CD4-positive, CD25-positive, alpha-beta regulatory T cell (primary cell): ENCODE measurements around the gene DDX17. TPM values are rescaled to one million over a fixed set of nuclear protein-coding genes. Genes with fewer than 3 reads are reported as not detected.

Experiments
- ATAC-seq, 2 donors: fragments of 150-1000 bp; cut with Tn5 transposase; one replicate each; pipeline ENCODE4 v1.10.0; 2021; ENCODE audit warnings: low read depth in 2 of 2, moderate number of reproducible peaks in 2 of 2, moderate library complexity in 1 of 2
- DNase-seq, 3 donors: peaks; one replicate each; pipeline versions ENCODE4 v3.0.0 to v3.0.0-alpha.2; 2012 to 2022; ENCODE audit warnings: mixed read lengths in 1 of 3
- H3K27ac ChIP-seq: one replicate; pipeline ENCODE4 v1.7.0; 2013; ENCODE audit warnings: mild to moderate bottlenecking, low read length; ENCODE audit not compliant: insufficient read depth, poor library complexity, severe bottlenecking
- H3K27me3 ChIP-seq: one replicate; pipeline ENCODE4 v1.7.0; 2013; ENCODE audit warnings: low read length; ENCODE audit not compliant: control insufficient read depth, insufficient read depth
- H3K36me3 ChIP-seq: one replicate; pipeline ENCODE4 v1.7.0; 2013; ENCODE audit warnings: mild to moderate bottlenecking, low read length, moderate library complexity; ENCODE audit not compliant: control insufficient read depth, insufficient read depth
- H3K4me1 ChIP-seq: 2 replicates; pipeline ENCODE4 v1.7.0; 2013; ENCODE audit warnings: mild to moderate bottlenecking, low read length; ENCODE audit not compliant: insufficient read depth, control insufficient read depth, poor library complexity, severe bottlenecking
- H3K4me3 ChIP-seq: one replicate; pipeline ENCODE4 v1.7.0; 2013; ENCODE audit warnings: low read depth, mild to moderate bottlenecking, low read length, moderate library complexity
- H3K9me3 ChIP-seq, 2 experiments: 1 replicate in 1 of 2; 2 replicates in 1 of 2; pipeline ENCODE4 v1.7.0; 2013; ENCODE audit warnings: low read length in 2 of 2, mild to moderate bottlenecking in 1 of 2, moderate library complexity in 1 of 2; ENCODE audit not compliant: control insufficient read depth in 2 of 2
- H3K27ac Mint-ChIP-seq, 3 donors: one replicate each; pipeline ENCODE4 v1.8.0; 2020 to 2022; ENCODE audit warnings: mild to moderate bottlenecking in 3 of 3, mixed read lengths in 3 of 3, moderate library complexity in 2 of 3
- H3K27me3 Mint-ChIP-seq: one replicate; pipeline ENCODE4 v1.8.0; 2022; ENCODE audit warnings: mild to moderate bottlenecking, mixed read lengths
- H3K36me3 Mint-ChIP-seq: one replicate; pipeline ENCODE4 v1.8.0; 2020; ENCODE audit warnings: mixed read lengths
- H3K4me1 Mint-ChIP-seq, 4 donors: one replicate each; pipeline ENCODE4 v1.8.0; 2020 to 2022; ENCODE audit warnings: mixed read lengths in 4 of 4, mild to moderate bottlenecking in 1 of 4
- H3K4me3 Mint-ChIP-seq, 4 donors: one replicate each; pipeline ENCODE4 v1.8.0; 2020 to 2022; ENCODE audit warnings: mild to moderate bottlenecking in 4 of 4, mixed read lengths in 4 of 4, moderate library complexity in 3 of 4
- H3K9me3 Mint-ChIP-seq, 7 donors: one replicate each; pipeline ENCODE4 v1.8.0; 2020 to 2022; ENCODE audit warnings: mixed read lengths in 7 of 7, mild to moderate bottlenecking in 3 of 7, moderate library complexity in 2 of 7
- polyA plus RNA-seq, 4 donors: library from polyadenylated mRNA; unstranded; fragments of 300-500 nt; fragmentation: Illumina TruSeq; gene quantifications; one replicate each; pipeline ENCODE4 v1.2.3, GENCODE V29; 2021
- total RNA-seq: library from RNA; stranded (reverse); gene quantifications from one replicate; pipeline ENCODE4 v1.2.3, GENCODE V29; 2022

Gene DDX17
- total and polyA plus RNA-seq, 5 donors from 2014 or later: 36.5 to 658 (median 44.4) TPM

DNA sequence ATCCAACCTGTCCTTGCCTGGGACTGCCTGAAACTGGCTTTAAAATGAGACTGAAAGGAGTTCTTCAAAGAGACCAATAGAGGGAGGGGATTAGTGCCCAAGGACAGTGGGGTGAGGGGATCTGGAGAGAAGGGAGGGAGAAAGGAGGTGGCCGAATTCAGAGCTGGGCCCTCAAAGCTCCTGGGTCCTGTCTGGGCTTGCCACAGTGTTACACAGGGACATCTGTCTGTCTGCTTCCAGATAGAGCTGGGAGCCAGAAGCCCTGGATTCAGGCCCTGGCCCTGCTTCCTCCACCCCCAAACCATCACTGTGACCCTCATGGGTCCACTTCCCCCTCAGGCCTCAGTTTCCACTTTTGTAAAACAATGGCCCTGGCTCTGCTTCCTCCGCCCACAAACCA is 54.7 kb downstream of the DDX17 start:
- Mint-ChIP-seq H3K9me3 (peaks cover 0 to 2% (median 0%) of the 10 kb centered on the region in 7 donors), H3K27ac (no peak overlapping the region), H3K4me1 (peaks cover 0 to 9% (median 3%) of the 10 kb centered on the region in 4 donors), H3K4me3 (no peak overlapping the region), H3K36me3 (no peaks in the 10 kb centered on the region), H3K27me3 (peaks cover 42% of the 10 kb centered on the region)
- no peaks in the 10 kb centered on the region for H3K9me3 ChIP-seq
- no peaks in the 10 kb centered on the region for H3K36me3 ChIP-seq
- no peak for DNase-seq
- H3K27me3 ChIP-seq: peaks cover 6% of the 10 kb centered on the region
- no peak for ATAC-seq
- no peak overlapping the region for H3K4me3 ChIP-seq
- peaks cover 15% of the 10 kb centered on the region for H3K4me1 ChIP-seq
- H3K27ac ChIP-seq: no peak overlapping the region

DNA sequence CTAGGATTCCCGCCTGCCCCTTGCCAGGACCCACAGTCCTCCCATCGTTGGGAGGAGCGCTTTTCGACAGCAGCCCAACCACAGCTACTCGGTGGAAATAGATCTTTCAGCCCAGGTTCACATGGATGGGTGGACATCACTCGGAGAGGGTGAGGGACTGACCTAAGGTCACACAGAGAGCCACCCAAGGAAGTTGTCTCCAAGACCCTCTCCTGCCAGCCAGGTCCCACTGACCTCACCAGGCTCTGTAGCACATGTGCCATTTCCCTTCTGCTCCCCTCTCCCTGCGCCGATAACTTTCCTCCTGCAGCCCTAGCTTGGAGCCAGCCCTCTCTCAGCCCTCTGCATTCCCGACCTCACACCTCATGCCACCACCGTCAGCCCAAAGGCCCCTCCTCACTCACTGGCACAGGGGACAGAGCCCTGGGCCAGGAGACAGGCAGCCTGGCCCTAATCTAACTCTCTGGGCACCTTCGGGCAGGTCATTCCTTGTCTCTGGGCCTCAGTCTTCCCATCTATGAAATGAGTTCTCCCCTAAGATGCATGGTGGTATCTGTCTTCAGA is 55.8 kb downstream of the DDX17 start:
- H3K27ac Mint-ChIP-seq: peak overlapping the region in 1 of 3 donors; percentile 62

GRCh38 chr22:38449776-38450175 is 56.3 kb downstream of the DDX17 start:
- H3K27ac Mint-ChIP-seq: no peak overlapping the region
- Histone ChIP-seq H3K9me3 (no peaks in the 10 kb centered on the region), H3K4me3 (no peak overlapping the region), H3K4me1 (peaks cover 7% of the 10 kb centered on the region), H3K27me3 (peaks cover 5% of the 10 kb centered on the region), H3K27ac (no peak overlapping the region), H3K36me3 (no peaks in the 10 kb centered on the region)
- peaks cover 0 to 2% (median 0%) of the 10 kb centered on the region in 7 donors for H3K9me3 Mint-ChIP-seq
- H3K4me3 Mint-ChIP-seq: no peak overlapping the region
- H3K27me3 Mint-ChIP-seq: peaks cover 39% of the 10 kb centered on the region
- DNase-seq (no peak), ATAC-seq (no peak)
- no peaks in the 10 kb centered on the region for H3K36me3 Mint-ChIP-seq
- H3K4me1 Mint-ChIP-seq: peaks cover 0 to 6% (median 3%) of the 10 kb centered on the region in 4 donors

More for the DNA sequence above, 55.8 kb downstream of the DDX17 start:
- ATAC-seq (no peak), DNase-seq (no peak)
- peaks cover 0 to 2% (median 0%) of the 10 kb centered on the region in 7 donors for H3K9me3 Mint-ChIP-seq
- peaks cover 0 to 6% (median 3%) of the 10 kb centered on the region in 4 donors for H3K4me1 Mint-ChIP-seq
- peaks cover 39% of the 10 kb centered on the region for H3K27me3 Mint-ChIP-seq
- H3K4me1 ChIP-seq: peaks cover 7% of the 10 kb centered on the region
- no peak overlapping the region for H3K4me3 Mint-ChIP-seq
- peaks cover 5% of the 10 kb centered on the region for H3K27me3 ChIP-seq
- H3K4me3 ChIP-seq: no peak overlapping the region
- H3K9me3 ChIP-seq: no peaks in the 10 kb centered on the region
- H3K36me3 ChIP-seq: no peaks in the 10 kb centered on the region
- H3K27ac ChIP-seq: no peak overlapping the region
- H3K36me3 Mint-ChIP-seq: no peaks in the 10 kb centered on the region

GRCh38 chr22:38448945-38449745 is 57.0 kb downstream of the DDX17 start:
- no peak overlapping the region for H3K27ac Mint-ChIP-seq
- DNase-seq (no peak), ATAC-seq (no peak)
- Histone ChIP-seq H3K9me3 (no peaks in the 10 kb centered on the region), H3K27ac (no peak overlapping the region), H3K4me1 (peaks cover under 1% of the 10 kb centered on the region), H3K27me3 (peaks cover 5% of the 10 kb centered on the region), H3K36me3 (no peaks in the 10 kb centered on the region), H3K4me3 (no peak overlapping the region)
- peaks cover 0 to 2% (median 0%) of the 10 kb centered on the region in 7 donors for H3K9me3 Mint-ChIP-seq
- no peak overlapping the region for H3K4me3 Mint-ChIP-seq
- no peaks in the 10 kb centered on the region for H3K36me3 Mint-ChIP-seq
- peaks cover 0 to 2% (median under 1%) of the 10 kb centered on the region in 4 donors for H3K4me1 Mint-ChIP-seq
- H3K27me3 Mint-ChIP-seq: peaks cover 37% of the 10 kb centered on the region

- no peak for DNase-seq
- Mint-ChIP-seq H3K4me3 (no peak overlapping the region), H3K4me1 (no peaks in the 10 kb centered on the region), H3K9me3 (peaks cover 0 to 2% (median 0%) of the 10 kb centered on the region in 7 donors), H3K27ac (no peak overlapping the region), H3K27me3 (peaks cover 19% of the 10 kb centered on the region), H3K36me3 (no peaks in the 10 kb centered on the region)
- Histone ChIP-seq H3K27ac (no peak overlapping the region), H3K4me3 (no peak overlapping the region), H3K4me1 (no peaks in the 10 kb centered on the region), H3K36me3 (no peaks in the 10 kb centered on the region), H3K27me3 (no peaks in the 10 kb centered on the region), H3K9me3 (no peaks in the 10 kb centered on the region)
- ATAC-seq: no peak
These were observed 60.0 kb downstream of the DDX17 start for GRCh38 chr22:38446018-38446601.

- no peaks in the 10 kb centered on the region for H3K27me3 ChIP-seq
- no peaks in the 10 kb centered on the region for H3K4me1 Mint-ChIP-seq
- ATAC-seq (no peak), DNase-seq (no peak)
- H3K4me3 ChIP-seq: no peak overlapping the region
- H3K9me3 ChIP-seq: no peaks in the 10 kb centered on the region
- H3K4me3 Mint-ChIP-seq: no peak overlapping the region
- no peak overlapping the region for H3K27ac Mint-ChIP-seq
- peaks cover 0 to 2% (median 0%) of the 10 kb centered on the region in 7 donors for H3K9me3 Mint-ChIP-seq
- no peaks in the 10 kb centered on the region for H3K4me1 ChIP-seq
- H3K36me3 Mint-ChIP-seq: no peaks in the 10 kb centered on the region
- H3K27me3 Mint-ChIP-seq: peaks cover 17% of the 10 kb centered on the region
- no peaks in the 10 kb centered on the region for H3K36me3 ChIP-seq
- H3K27ac ChIP-seq: no peak overlapping the region
These were observed 61.3 kb downstream of the DDX17 start for GRCh38 chr22:38444783-38445182.

DNA sequence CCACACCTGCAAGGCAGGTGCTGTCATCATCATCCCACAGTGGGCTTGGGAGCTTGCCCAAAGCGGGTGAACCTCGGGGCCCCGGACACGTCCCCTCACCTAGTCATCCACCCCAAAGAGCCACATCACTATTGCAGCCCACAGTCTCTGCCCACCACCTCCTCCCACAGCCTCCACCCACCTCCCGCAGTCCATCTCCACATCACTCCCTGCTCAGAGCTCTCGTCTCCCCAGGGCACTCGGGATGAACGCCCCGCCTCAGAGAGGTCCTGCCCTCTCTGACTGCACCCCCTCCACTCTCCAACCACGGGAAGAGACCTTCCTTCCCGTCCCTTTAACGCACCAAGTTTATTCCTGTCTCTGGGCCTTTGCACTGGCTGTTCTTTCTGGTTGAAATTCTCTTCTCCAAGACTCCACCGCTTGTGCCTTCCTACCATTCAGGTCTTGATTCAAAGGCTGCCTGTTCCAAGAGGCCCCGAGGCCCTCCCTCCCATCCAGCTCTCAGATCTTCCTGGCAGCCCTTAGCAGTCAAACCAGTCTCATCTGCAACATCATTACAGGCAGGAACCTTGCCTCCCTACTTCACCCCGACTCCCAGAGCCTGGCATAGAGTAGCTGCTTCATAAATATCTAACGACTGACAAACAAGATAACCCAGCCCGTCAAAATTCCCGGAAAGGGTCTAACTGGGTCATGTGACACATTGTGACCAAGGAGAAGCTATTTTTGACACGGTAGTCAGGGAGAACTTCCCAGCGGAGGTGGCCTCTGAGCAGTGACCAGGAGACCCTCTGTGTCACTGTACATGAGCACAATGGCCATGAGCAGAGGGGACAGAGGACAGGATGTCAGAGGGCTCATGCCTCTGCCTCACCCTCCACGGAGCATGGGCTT is 62.2 kb downstream of the DDX17 start:
- H3K4me1 Mint-ChIP-seq: no peaks in the 10 kb centered on the region
- H3K27ac Mint-ChIP-seq: peak overlapping the region in 1 of 3 donors; percentile 73
- H3K9me3 Mint-ChIP-seq: peaks cover 0 to 2% (median 0%) of the 10 kb centered on the region in 7 donors
- no peaks in the 10 kb centered on the region for H3K9me3 ChIP-seq
- no peaks in the 10 kb centered on the region for H3K27me3 ChIP-seq
- DNase-seq (no peak), ATAC-seq (no peak)
- H3K4me1 ChIP-seq: no peaks in the 10 kb centered on the region
- H3K36me3 ChIP-seq: no peaks in the 10 kb centered on the region
- H3K36me3 Mint-ChIP-seq: no peaks in the 10 kb centered on the region
- H3K4me3 Mint-ChIP-seq: no peak overlapping the region
- no peak overlapping the region for H3K4me3 ChIP-seq
- peaks cover 17% of the 10 kb centered on the region for H3K27me3 Mint-ChIP-seq
- no peak overlapping the region for H3K27ac ChIP-seq
